Mammary epithelial cell (primary cell): ENCODE data around the gene IL12B.

Experiments
- CTCF ChIP-seq, 2 donors: IDR thresholded peaks in 1 of 2; conservative IDR thresholded peaks in 1 of 2; 2 replicates each; pipeline ENCODE4 v1.5.1; 2011 to 2012; ENCODE audit warnings: inconsistent platforms in 2 of 2, low read length in 2 of 2, mild to moderate bottlenecking in 2 of 2, control low read depth in 1 of 2, low read depth in 1 of 2; ENCODE audit not compliant: insufficient read depth in 1 of 2; ENCODE audit errors: extremely low read depth in 1 of 2
- EZH2 ChIP-seq: IDR thresholded peaks from 2 replicates; pipeline ENCODE4 v1.6.1; 2012; ENCODE audit warnings: low read length, inconsistent platforms, borderline replicate concordance

- no peak for TF ChIP-seq CTCF (conservative IDR thresholded peaks at IDR 0.05 in 1 of 2, IDR thresholded peaks at IDR 0.05 in 1 of 2; ENCODE audit: extremely low read depth in 1 of 2, insufficient read depth in 1 of 2, low read depth in 1 of 2, low read length in 2 of 2)
- no peak for TF ChIP-seq EZH2
Measured at GRCh38 chr5:159318448-159318847, 11.8 kb downstream of the IL12B start.
